HG02970 (cell line): ENCODE measurements around the gene ST3GAL3.
A peak's percentile ranks its signal among the peaks of the same experiment; 100 is the strongest.

Source experiments
- ATAC-seq: cut with Tn5 transposase; IDR thresholded peaks from one replicate; pipeline ENCODE4 v1.9.1; 2021; ENCODE audit warnings: mild to moderate bottlenecking, moderate library complexity, moderate number of reproducible peaks; ENCODE audit not compliant: unreplicated experiment, low FRiP score

ST3GAL3 gene

GRCh38 chr1:43974443-43975248 lies 267.3 kb downstream of the ST3GAL3 start, which contains the start of gene ATP6V0B:
ATP6V0B (plus strand) TSS chr1:43974960; CDS start chr1:43975041, 81 bp downstream.
- peak; percentile 76 for ATAC-seq

GRCh38 chr1:43975249-43975961 lies 268.1 kb downstream of the ST3GAL3 start:
- ATAC-seq: no peak

- ATAC-seq: no peak
Observed at GRCh38 chr1:43976045-43976444, 268.7 kb downstream of the ST3GAL3 start.

GRCh38 chr1:43976890-43977289 lies 269.6 kb downstream of the ST3GAL3 start:
- ATAC-seq: no peak

- ATAC-seq: no peak
Observed at GRCh38 chr1:43977376-43978263, 270.3 kb downstream of the ST3GAL3 start.

- no peak for ATAC-seq
Observed at GRCh38 chr1:43978264-43978550, 270.9 kb downstream of the ST3GAL3 start.

GRCh38 chr1:43978551-43979260 lies 271.4 kb downstream of the ST3GAL3 start, which contains the start of gene B4GALT2:
B4GALT2 (plus strand) TSS chr1:43979210; CDS start chr1:43981161, 1,951 bp downstream.
- no peak for ATAC-seq

- no peak for ATAC-seq
Observed at GRCh38 chr1:43979261-43979527, 271.9 kb downstream of the ST3GAL3 start.

- no peak for ATAC-seq
Observed at GRCh38 chr1:43979528-43980254, 272.4 kb downstream of the ST3GAL3 start.

- ATAC-seq: no peak
Observed at GRCh38 chr1:43980255-43981134, 273.2 kb downstream of the ST3GAL3 start.
